ENCODE measurements around the gene LAPTM5. TPM values are rescaled to one million over a fixed set of nuclear protein-coding genes. Genes with fewer than 3 reads are reported as not detected.

LAPTM5 gene
- total RNA-seq, 4 donors from 2014 or later = 44.5 to 767 (median 109) TPM

GRCh38 chr1:30723331-30723755, 34.2 kb downstream of the LAPTM5 start, which contains the start of gene MATN1:
Gene MATN1 (minus strand): TSS chr1:30723585. CDS start chr1:30723551, 34 bp downstream.
- TF ChIP-seq CTCF (IDR thresholded peaks at IDR 0.05; ENCODE audit: low read depth) = no peak

GRCh38 chr1:30721812-30722537, 35.6 kb downstream of the LAPTM5 start:
- no peak for TF ChIP-seq CTCF (IDR thresholded peaks at IDR 0.05; ENCODE audit: low read depth)

DNA sequence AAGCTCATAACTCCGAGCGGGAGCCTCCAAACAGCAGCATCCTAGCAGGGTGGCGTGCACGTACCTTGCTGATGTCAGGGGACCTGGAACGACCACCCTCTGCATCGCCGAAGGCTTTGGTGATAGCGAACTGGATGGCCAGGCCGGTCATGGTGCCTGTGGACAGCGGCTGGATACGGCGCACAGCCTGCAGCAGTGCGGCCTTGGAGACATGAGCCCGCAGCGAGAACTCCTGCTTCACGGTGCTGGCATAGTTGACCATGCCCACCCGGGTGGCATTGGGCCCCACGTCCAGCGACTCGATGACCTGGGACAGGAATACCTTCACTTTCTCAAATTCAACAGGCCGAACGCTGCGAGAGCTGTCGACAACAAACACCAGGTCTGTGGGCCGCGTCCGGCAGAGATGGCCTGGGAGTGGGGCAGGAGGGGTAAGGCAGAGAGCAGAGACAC, 36.2 kb downstream of the LAPTM5 start:
- no peak for TF ChIP-seq CTCF (IDR thresholded peaks at IDR 0.05; ENCODE audit: low read depth)

DNA sequence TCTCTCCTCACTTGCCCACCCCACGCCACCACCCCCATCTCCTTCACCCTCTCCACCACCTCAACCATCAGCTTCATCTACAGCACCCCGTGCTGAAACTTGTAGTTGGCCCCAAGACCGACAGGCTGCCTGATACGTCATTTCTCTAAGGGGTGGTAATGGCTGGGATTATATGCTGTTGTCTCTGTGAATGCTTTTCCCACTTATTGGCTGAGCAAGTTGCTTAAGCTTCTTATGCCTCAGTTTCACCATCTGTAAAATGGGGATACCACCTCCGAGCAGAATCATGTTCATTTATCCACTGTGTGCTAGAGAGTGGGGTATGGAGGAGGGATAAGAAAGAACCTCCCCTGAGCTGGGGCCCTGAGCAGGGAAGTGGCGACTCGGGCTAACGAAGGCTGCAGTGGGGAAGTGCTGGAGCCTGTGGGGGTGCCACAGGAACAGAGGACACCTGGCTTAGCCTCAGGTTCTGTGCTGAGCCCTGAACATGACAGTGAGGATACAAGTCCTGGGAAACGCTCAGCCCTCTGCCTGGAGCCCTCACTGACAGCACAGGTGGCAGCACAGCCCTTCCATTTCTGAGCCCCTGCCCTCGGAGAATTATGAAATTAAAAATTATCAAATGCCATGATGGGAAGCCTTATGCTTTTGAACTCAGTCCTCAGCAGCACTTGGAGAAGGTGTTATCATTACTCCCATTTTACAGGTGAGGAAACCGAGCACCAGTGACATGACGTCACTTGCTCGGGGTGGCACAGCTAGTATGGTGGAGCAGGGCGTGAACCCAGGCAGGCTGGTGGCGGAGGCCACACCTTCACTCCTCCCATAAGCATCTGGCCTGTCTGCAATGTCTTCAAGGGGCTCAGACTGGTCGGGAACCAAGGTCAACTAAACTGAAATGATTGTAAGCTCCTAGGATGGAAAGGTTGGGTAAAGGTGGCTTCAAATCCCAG, 37.0 kb downstream of the LAPTM5 start:
- no peak for TF ChIP-seq CTCF (IDR thresholded peaks at IDR 0.05; ENCODE audit: low read depth)

DNA sequence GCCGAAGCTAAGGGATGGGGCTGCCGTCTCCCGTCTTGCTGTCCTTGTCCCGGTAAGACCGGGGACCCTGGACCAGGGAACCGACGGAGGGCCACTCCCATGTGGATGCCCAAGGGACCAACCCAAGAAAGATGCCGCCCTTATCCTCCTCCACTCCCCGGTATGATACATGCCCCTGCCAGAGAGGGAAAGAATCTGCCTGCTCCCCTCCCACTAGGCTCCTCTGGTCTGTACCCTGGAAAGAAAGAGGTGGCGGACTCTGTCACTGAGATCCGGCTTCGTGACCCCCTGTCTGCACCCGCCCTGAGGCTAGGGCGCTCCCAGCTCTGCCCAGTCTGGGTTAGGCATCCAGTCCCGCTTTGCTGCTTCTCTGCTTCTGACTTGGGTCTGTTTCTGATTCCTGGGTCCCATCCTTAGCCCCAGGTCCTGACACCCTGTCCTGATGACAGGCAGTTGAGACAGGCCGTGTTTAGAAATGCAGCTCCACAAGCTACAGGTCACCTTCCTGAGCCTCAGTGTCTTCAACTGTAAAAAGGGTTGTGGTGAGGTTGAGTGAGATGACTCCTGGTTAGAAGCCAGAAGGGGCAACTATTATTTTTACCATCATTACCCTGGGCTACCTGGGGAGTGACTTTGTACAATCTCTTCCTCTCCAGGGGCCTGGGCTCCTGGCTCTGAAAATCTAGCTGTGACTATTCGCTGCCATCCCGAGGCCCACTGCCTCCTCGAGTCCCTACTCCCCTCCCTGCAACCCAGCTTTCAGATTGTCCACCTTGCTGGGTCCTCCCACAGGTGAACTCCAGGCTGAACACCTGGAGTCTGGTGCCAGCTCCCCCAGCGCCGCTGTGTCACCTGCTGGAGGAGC, 37.9 kb downstream of the LAPTM5 start:
- no peak for TF ChIP-seq CTCF (IDR thresholded peaks at IDR 0.05; ENCODE audit: low read depth)

DNA sequence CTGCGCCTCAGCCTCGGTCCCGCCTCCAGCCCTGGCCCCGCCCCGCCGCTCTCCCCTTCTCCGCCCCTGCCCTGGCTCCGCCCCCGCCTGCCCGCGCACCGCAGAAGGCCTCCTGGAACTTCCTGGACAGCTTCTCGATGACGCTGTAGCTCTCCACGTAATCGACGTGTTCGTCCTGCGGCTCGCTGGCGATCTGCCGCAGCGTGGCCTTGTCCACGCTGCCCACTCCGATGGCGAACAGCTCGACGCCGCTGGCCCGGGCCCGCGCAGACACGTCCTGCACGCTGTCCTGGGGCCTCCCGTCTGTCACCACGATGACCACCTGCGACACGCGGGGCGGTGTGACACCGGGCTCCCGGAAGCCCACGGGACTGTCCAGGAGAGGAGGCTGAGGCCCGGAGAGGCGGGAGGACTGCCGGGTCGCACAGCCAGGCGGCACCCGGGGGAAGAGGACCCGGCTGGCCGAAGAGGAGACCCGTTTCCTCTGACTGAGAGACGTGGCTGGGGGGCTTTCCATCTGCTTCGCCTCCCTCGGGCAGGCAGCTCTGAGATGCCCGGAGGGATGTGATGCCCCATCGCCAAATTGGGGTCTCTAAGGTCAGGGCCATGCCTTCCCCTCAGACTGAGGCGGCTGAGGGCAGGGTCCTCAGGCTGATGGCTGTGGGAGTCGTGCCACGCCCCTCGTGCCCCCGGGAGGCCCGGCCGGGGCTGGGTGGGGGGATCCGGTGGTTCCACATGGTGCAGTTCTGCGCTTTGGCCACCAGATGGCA, 38.8 kb downstream of the LAPTM5 start:
- no peak for TF ChIP-seq CTCF (IDR thresholded peaks at IDR 0.05; ENCODE audit: low read depth)

All from subcutaneous adipose tissue (tissue), 4 donors.